Measurements from ENCODE around the gene MRPS9.

The MRPS9 gene

DNA sequence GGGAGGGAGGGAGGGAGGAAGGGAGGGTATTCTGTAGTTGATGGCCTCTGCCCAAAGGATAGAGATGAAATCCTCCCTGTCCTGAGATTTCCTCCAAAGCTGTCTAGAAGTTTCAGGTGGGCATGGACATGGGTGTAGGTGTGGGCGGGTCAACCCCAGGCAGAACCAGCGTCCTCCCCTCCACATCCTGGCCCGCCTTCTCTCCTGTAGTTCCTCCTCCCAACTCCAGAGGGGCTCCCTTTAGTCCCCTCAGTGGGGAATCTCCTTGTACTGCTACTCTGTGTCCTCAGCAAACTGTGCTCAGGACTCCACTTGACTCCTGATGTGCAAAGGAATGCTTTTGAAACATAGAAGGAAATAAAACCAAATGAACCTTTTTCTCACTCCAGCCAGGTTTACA is 88.1 kb downstream of the MRPS9 start:
- DNase-seq, result no peak

DNA sequence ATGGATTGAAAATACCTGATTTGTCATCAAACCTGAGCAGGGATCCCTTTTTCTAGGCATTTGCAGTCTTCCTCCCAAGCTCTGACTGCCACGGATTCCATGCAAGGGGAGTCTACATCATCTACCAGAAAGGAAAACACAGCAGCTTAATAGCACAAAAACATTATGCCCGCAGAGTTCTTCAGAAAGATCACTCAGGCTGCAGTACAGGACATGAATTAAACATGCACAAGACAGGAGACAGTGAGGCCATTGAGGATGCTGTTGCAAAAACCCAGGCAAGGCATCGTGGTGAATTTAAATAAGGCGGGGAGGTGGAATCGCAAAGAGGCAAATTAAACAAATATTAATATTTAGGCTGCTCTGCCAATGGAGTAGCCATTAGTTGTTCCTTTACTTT is 88.5 kb downstream of the MRPS9 start:
- no peak for DNase-seq

DNA sequence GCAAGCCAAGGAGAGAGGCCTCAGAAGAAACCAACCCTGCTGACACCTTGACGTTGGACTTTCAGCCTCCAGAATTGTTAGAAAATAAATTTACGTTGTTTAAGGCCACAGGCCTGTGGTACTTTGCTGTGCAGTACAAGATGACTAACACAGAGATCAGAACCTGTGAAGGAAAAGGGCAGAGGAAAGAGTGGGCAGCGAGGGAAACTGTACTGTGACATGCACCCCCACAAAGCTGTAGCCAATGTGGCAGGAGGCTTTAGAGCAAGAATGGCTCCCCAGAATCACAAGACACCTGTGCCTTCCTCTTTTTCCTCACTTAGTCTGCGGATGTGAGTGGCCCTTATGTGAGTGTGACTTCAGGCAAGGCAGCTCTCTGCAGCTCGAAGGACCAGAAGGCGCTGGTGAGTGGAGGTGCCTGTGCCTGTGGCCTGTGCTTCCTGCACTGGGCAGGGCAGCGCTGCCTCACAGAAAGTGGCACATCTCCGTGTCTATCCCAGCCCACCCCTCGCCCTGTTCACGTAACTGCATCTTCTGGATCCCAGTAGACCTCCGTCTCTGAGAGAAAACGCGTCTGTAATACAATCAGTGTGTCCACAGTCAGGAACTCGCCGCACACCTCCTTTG is 89.5 kb downstream of the MRPS9 start:
- DNase-seq, result no peak

DNA sequence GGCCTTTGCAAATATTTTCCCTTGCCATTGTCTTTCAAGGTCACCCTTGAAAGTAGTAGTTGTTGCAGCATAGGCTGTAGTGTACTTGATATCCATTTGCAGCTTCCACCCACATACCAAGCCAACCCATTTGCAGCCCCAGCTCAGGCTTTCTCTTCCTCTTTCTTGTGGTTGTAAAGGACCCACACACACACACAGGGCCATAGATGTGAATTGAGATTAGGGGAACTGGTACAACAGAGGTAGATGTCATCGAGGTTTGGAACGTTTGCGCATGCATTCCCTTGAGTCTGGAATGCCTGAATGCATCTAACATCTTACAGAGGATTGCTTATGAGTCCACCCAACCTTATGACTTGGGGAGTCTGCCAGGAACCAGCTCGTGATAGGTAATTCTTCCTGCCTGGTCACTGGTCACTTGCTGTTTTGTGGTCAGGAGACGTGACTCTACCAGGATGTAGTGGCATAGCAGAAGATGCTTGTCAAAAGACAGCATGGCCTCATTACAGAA is 91.9 kb downstream of the MRPS9 start:
- DNase-seq, result no peak

DNA sequence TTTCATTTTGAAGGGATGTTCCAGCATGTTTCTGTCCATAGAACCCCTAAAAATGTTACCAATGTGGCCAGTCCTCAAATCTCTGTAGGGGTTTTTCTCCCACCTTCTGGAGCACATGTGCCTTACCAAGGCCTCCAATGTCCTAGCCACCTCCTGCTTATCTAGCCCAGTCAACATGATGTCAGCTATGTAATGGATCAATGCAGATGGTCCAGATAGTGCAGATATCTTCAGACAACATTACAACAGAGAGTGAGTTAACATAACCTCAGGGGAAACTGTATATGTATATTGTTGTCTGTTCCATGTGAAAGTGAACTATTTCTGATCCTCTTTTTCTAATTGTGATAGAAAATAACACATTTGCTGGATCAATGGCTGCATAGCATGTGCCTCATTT is 92.7 kb downstream of the MRPS9 start:
- DNase-seq, result no peak

DNA sequence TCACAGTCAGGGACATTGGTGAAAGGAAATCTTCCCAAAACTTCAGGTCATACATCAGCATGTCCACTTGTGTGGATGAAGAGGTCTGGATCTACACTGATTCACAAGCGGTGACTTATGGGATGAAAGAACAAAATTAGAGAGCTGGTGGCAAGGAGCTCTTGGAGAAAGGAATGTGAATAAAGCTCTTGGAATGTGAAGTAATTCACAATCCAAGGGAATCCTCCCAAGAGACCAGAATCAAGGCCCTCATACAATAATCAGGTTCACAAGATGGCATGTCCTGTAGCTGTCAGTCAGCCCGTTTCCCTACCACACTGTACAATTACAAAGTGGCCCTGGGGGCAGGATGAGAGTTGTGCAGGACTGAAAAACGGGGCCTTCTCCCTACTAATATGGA is 96.2 kb downstream of the MRPS9 start:
- DNase-seq, result peak; percentile 38

DNA sequence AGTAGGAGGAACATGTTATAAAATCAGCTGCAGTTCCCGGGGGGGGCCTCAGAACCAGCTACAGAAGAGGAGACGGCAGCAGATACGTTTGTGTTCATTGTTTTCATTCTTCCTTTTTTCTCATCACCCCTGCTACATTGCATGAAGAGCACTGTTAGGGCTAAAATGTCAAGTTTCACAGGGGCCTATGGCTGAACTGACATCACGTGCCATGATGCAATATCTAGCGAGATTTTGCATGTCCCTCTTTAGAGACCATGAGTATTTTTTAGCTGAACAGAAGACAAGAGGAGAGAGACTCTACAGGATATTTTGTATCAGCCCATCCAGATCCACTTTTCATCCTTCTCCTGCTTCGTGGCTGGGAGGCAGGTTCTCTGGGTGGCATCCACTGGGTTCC is 97.6 kb downstream of the MRPS9 start:
- DNase-seq, result no peak

DNA sequence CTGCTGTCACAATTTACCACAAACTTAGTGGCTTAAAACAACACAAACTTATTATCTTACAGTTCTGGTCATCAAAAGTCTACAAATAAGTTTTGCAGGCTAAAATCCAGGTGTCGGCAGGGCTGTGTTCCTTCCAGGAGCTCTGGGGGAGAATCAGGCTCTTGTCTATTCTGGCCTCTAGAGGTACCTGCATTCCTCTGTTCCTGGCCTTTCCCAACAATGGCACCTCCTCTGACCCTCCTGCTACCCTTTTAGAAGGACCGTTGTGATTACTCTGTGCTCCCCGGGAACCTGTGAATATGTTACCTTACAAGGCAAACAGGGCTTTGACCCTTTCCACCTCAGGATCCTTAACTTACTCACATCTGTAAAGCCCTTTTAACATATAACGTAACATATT is 98.5 kb downstream of the MRPS9 start:
- DNase-seq, result no peak

DNA sequence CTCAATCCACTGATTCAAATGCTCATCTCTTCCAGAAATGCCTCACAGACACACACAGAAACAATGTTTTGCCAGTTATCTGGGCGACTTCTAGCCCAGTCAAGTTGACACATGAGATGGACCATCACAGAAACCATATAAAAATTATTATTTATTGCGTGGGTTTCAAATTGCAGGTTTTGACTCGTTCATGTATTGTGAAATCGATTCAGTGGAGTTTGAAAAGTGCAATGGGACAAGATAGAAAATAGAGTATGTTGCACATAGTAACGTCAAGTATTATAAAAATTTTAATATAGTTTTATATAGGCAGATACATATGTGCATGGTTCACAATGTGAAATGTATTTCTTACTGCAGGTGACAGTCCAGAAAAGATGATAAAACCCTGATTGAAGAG is 100.8 kb downstream of the MRPS9 start:
- DNase-seq, result no peak

DNA sequence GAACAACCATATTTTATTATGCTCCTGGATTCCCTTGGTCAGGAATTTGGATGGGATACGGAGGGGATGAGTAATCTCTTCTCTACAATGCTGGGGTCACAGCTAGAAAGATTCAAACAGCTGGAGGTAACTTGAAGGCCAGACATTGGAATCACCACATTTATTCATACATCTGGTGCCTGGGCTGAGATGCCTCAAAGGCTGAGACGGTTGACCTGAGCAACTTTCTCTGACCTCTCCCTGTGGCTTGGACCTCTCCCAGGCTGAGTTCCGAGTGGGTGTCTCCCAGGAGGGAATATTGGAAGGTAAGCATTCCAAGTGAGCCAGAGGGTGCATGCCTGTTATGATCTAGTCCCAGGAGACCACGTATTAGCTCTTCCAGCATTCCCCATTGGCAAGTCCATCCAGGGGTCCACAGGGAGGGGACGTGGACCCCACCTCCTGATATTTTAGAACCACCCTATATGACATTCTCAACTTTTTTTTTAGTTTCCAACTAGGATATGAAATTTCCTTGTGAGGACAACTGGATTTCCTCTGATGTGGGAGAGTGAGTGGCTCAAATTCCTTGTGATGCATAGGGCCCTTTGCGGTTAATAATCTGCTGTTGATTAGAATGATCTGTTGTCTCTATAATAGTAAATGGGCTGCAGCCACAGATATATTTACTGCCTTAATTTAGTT is 101.8 kb downstream of the MRPS9 start:
- peak; percentile 48 for DNase-seq

DNA sequence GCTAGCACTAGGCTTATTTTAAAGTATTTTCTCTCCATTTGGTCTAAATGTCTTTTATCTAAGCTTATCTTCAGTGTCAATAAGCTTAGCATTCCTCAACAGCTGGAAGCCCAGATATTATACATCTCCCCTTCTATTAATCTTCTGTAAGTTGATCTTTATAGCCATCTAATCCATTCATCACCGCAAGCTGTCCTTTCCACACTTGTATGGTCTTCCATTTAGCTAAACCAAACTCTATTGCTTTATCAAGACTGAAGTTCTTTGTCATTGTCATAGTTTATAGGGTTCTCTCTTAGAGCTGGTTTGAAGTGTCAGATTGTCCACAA is 102.3 kb downstream of the MRPS9 start:
- DNase-seq, result no peak

DNA sequence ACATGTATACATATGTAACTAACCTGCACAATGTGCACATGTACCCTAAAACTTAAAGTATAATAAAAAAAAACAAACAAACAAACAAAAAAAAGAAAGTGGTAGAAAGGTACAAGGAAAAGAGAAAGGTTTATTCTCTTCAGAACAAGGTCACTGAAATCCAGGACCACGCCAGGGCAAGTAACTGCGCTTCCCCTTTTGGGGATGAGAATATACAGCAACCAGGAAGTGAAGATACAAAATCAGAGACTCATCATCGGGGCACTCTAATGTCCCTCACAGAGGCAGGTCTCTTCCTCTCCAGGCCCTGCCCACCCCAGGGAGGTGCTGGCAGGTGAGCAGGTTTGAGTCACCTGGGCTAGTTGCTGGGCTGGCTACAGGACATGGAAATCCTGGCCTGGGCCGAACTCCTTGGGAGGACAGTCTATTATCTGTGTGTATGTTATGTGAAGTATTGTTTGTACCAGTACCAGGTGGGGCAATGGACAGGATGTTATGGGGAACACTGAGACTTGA is 103.3 kb downstream of the MRPS9 start:
- no peak for DNase-seq

DNA sequence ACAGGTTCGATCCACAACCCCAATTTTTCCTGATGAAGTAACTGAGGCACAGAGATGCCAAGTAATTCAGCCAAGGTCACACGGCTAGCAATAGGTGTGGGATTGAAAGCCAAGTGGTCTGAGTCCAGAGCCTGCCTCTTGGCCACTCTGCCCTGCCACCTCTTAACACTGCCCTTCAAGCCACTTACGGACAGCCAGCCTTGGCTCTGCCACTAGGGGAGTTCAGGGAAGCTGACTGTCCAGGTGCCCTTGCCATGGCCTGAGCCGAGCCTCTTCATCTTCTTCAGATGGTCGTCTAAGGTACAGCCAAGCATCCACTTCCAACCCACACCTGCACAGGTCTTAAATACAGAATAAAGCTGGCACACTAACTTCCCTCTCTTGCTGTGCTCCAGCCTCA is 104.4 kb downstream of the MRPS9 start:
- no peak for DNase-seq

DNA sequence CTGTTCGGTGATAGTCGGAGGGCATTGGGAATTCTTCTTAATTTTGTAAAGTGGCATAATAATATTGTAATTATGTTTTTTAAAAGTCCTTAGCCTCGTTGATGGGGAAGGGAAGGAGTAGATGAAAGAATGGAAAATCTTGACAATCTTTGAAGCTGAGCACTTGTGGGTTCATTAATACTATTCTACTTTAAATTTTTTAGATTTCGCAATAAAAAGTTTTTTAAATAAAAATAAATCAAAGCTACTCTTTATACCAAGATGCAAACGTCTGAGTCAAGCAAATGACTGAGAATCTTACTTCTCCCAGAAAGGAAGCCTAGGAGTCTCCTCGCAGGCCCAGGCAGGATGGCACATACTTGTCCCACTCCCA is 105.2 kb downstream of the MRPS9 start:
- no peak for DNase-seq

DNA sequence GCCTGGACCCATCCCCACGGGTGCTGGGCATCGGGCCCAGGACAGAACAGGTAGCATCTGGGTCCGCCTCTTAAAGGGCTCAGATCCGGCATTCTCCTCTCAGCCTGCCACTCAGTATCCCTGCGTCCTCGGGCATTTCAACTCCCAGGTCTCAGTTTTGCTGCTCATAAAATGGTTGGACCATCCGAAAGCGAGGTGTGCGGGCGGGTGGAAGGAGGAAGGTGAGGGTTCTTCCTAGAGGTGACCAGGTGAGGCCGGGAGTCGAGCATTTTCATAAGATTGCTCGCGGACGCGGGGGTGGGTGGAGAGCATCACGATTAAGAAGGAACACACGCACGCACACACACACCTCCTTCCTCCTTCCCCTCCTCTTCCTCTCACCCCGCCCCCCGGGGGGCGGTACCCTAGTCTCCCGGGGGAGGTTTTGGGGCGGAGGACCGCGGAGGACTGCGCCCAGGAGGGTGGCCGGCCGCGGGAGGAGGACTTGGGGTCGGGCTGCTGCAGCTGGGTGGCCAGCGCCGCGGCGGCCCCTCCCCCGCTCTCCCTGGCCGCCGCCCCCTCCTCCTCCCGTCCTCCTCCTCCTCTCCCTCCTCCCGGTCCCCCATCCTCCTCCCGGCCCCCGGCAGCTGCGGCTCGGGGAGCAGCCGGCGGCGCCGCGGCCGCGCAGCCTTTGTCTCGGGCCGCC is 105.7 kb downstream of the MRPS9 start:
- DNase-seq, result peak; percentile 44

DNA sequence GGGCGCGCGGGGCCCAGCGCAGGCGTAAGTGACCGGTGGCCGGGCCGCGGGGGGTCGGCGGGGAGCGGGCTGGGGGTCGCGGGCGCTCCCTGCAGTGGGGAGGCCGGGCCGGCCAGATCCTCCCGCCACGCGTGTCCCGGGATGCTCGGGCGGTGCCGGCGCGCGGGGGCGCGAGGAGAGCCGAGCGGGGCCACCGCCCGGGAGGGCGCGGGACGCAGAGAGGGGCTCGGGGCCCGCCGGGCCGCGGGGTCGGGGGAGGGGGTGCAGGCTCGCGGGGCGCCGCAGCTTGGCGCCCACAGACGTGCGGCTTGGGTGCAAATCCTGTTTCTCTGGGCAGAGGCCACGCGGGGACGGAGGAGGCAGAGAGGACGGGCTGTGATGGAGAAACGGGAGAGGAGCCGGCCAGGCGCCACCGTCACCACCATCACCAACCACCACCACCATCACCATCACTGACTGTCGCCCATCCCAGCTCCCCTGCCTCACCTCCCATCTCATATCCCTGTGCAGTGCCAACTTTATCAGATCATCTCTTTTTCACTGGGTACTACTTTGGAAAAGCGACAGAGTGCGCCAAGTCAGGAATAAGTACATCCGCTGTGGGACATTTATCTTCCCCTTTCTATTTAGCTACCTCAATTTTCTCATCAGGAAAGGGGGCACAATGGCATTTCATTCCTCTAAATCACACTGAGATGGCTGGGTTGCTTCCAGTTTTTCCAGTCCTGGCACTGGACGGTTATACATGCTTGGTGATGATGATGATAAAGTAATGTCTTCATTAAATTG is 106.5 kb downstream of the MRPS9 start:
- no peak for DNase-seq

DNA sequence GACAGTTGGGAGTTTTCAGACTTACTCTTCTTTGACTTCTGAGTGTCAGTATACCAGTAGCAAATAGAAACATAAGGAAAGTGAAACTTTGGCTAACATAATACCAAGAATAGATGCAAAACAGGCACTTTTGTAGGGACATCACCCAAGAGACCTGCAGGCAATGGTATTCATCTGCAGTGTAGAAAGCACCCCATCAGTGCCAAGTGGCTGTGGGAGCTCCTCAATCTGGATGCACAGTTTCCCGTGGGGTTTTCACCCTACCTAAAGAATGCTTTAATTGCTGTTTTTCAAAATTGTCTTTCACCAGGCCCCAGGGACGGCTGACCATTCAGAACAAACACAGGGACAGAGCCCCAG is 107.1 kb downstream of the MRPS9 start:
- DNase-seq, result no peak

DNA sequence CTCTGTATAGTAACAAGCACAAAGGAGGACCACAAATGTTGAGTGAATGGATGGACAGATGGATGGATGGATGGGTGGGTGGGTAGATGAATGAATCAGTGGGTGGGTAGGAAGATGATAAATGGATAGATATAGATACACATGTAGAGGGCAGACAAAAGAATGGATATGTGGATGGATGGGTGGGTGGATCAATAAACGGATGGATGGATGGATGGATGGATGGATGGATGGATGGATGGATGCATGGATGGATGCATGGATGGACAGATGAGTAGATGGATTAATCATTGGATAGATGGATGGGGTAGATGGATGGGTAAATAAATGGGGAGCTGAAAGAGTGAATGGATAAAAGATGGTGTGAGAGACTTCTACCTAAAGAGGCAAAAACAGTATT is 111.4 kb downstream of the MRPS9 start:
- no peak for DNase-seq
